Measurements from ENCODE around the gene SEMA3A.

SEMA3A gene

DNA sequence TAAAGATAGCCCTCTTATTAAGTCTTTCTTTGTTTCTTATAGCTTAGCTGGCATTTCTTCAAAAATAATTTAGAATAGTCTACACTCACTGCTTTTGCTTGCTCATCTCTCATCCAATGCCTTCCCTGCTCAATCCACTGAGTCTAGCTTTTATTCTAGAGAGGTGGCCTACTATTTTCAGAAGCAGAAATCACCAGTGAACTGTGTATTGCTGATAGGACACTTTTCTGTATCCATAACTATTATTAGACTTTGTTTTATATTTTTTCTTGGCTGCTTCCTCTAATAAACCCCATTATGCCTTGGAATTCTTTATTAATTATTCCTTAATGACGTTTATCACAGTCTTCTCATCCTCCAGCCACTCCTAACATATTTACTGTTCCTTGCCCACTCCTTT is 206.8 kb downstream of the SEMA3A start:
- no peak for DNase-seq

DNA sequence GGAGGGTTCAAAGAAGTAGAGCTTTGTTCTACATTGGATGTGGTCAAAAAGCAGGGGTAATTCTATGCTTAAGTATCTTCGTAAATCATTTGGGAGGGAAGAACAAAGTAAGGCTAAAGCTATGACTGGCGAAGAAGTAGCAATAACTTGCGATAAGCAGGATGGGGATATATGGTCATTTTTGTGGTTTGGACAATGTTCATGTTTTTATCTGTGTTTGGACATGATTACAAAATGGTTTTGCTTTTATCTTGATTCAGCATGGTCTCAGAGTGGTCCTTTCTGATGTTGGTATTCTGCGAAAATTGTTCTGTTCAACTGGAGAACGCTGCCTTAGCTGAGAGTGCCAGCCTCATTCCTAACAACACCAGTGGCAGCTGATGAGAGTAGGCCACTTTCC is 208.8 kb downstream of the SEMA3A start:
- no peak for DNase-seq

DNA sequence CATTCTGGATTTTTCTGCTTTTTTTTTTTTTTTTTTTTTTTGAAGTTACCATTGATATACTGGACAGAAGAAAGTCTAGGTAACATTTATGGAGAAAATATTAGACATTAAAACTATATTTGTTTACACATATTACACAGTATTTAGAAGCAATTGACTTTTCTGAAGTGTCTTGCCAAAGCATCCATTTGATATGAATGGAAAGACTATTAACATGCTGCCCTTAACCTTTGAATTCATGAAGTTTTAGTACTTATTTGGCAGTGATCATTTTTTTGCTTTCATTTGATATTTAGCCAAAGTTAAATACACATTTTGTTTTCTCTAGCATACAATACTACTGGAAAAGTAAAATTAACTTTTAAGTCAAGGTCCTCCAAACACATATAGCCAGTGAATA is 210.0 kb downstream of the SEMA3A start:
- DNase-seq = no peak

DNA sequence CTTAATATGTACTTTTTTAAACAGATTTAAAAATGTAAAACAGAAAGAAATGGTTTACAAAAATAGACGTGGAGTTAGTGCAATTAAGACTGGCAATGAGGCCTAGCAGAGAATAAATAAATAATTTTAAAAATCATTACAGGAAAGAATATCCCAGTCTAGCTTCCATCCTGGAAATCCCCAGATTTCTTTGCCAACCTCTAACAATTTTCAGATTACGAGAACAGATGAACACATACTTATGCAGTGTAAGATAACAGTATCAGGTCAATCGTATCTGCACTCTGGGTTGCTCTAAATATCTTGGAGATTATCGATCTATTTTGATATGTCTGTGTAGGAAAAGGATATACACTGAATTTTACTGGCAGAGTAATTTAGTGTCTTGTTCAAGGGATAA is 210.5 kb downstream of the SEMA3A start:
- DNase-seq = no peak

DNA sequence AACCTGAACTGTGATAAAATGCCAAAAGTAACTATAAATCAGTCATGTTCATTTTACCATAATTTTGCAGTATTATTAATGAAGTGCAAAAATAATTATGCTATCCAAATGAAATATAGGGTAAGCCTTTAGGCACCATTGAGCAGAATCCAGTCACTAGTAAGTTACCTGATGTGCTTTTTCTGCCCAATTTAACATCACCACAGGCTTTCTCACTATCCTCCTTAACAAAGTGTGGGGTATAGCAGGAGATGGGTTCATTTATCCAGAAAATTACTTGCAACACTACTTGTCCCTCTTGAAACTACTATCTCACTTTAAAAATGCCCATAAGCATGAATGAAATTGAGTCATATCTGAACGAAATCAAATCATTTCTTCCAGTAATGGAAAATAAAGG is 211.0 kb downstream of the SEMA3A start:
- no peak for DNase-seq

DNA sequence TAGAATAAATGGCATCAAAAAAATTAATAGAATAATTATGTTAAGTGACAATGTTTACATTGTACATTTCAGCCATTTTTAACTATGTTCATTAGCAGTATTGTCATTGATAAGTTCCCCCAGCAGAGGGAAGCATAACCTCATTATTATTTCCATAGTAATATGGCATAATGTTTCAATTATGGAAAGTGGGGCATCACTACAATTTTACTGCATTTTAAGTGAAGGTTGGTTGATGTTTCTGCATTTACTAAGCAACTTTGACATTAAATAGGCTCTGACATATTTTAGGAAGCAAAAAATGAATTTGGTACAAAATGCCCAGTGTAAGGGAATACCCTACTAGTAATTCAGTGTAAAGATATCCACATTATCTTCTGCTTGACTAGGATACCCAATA is 218.3 kb downstream of the SEMA3A start:
- DNase-seq = no peak

DNA sequence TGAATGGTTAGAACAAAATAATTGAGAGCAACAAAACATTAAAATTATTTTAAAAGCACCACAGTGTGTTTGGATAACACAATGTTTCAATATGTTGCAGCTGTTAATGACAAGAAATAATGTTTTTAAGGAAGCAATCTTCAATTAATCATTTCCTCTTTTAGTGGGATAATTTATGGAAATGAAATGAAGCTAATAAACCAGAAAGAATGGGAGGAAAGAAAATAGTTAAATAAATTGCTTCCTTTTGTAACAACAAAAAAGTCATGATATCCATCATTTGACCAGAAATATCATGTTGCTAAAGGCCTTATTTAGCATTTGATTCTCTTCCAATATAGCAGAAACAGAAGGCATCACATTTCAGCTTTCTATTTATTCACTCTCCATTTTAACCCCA is 224.5 kb downstream of the SEMA3A start:
- no peak for DNase-seq

DNA sequence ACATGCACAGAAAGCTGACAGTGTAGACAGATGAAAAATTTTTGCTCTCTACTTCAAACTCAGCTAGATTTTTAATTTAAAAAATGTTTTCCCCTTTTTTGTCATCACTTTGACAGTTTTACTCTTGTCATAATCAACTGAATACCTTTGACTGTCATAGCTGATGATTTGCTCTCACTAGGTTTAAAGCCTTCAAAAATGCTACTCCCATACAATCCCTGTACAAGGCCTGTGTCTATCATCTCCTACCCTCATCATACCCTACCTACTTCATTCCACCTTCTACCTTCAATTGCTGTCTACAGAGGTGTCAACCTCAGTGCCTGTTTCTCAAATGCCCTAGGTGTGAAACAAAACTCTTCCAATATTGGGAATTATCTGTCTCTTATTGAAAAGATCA is 230.3 kb downstream of the SEMA3A start:
- DNase-seq = no peak

DNA sequence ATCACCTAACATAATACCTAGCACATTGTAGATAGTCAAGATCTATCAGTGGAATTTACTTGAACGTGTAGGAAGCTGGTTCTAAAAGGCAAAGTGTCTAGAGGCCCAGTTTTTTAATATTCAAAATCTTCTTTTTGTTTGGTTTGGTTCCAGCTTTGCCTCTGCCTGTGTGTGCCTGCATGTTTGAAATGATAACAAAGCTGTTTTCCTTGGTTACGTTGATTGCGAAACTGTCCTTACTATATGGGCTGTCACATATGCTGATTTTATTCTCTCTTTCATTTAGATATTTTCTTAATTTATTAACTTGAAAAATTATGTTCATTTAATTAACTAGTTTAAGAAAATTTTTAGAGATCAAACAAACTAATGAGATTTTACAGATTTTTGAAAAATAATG is 237.3 kb downstream of the SEMA3A start:
- DNase-seq = no peak

DNA sequence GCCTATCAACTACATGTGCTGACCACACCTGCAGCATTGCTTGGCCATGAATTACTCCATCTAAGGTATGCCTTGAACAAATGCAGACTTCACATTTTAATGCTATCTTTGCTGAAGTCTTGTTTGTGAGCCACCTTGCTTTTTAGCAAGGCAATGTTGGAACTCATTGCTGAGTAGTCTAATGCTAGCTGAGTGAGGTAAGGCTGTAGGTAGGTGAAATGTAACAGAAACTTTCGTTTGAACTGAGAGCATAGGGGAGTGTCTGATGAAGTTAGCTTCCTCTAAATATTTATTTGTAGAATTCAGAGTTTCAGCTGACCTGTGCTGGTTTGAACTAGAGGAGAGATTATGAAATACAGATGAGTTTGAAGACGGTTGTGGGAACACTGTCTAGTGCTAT is 238.5 kb downstream of the SEMA3A start:
- no peak for DNase-seq

DNA sequence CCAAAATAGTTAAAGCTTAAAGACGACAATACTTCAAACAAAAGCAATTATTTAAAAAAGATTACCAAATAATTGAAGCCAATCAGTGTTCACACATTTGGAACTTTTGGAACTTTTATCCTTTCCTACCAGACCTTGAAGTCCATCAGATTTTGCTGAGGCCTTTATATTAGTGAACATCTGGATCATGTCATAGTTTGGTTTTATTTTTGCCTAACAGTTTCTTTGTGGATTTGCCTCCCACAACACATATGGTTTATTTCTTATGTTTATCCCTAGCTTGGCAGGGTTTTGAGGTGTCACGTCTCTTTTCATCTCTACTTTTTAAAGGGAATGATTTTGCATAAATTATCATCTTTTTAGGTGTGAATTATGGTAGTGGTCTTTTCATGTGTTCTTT is 242.4 kb downstream of the SEMA3A start:
- DNase-seq = no peak

DNA sequence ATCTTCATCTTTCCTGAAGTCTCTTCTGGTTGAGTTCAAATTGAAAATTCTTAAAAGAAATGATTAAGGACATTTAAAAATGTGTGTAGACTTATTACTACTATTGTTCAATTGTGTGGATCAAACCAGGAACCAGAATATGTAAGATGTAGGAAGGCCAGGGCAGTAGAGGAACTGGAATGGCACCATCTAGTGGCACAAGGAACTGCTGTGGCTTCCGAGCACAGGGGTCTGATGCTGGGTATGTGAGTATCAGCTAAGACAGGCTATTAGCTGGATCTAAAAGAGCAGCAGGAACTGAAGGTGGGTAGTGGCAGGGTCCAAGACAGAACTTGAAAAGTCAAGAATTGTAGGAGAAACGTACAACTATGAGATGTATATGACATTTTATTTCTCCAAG is 247.3 kb downstream of the SEMA3A start:
- DNase-seq = no peak

DNA sequence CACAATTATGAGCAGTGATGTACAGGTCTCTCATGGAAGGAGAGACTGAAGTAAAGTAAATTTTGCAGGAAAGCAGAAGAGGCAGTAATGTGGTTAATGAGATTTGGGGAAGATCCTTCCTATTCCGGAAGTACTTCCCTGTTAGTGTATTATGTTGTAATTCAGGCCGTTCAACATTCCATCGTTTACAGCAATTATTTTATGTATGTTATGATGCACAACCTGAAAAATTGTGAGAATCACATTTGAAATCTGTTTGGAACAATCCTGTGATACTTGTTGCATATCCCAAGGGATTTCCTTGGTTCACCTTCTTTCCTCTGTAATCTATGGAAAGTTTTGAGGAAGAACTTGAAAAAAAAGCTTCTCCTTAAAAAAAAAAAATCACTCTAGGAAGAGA is 247.8 kb downstream of the SEMA3A start:
- no peak for DNase-seq

DNA sequence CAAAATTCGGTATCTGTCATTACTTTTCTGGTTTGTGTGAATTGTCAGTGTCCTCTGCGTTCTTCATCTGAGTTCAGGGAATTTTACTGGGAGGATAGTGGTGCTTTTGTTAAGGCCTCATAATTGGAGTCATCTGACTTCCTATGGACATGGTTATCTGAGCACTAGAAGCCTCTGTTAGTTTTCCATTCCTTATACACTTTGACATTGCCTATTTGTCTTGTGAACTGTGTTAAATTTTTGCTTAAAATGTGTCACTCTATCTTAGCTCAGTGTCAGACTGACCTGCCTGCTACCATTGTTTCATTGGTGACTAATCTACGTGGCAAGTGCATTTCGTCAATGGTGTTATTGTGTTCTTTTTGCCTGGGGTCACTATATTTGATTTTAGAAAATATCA is 253.3 kb downstream of the SEMA3A start:
- DNase-seq = no peak

DNA sequence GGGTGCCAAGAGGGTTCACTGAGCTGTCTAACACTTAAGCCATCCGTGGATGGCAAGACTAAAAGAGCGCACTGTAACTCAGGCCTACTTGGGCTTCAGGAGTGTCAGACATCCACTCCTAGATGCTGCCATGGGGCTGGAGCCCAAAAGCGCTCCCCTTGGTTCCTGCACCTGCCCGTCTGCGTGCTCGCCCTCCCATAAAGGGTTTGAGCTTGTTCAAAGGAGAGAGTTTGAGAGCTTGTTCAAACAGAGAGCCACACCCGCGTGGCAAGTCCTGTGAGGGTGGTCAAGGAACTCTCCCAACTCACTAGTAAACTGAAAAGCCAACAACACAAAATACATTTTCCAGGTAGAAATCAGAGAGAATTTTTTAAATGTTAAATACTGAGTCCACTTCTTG is 256.7 kb downstream of the SEMA3A start:
- DNase-seq = no peak

DNA sequence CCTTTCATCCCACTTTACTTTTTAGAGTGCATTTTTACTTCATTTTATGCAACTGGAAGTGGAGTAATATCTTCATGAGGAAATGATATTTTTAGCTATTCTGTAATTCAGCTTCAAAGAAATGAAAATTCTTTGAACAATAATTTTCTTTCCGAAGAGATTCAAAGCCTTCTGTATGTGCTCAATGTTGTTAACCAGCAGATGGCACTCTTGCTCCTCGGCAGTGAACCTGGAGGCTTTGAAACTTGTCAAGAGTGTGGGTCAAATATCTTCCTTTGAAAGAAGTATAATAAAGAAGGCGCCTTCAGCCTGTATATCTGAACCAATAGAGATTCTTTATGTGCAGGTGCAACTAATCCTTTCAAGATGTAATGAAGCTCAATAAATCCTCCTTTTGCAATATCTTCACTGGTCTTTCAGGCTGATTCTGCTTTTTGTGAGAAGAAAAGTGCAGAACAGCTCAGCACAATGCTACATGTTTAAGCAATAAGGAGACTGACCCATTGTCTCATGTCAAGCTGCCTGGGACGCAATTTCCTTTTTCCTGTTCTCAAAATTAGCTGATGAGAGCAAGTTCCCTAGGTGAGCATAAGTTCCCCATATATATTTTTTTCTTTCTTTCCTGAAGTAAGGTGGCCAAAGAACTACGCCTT is 258.4 kb downstream of the SEMA3A start:
- DNase-seq = no peak

DNA sequence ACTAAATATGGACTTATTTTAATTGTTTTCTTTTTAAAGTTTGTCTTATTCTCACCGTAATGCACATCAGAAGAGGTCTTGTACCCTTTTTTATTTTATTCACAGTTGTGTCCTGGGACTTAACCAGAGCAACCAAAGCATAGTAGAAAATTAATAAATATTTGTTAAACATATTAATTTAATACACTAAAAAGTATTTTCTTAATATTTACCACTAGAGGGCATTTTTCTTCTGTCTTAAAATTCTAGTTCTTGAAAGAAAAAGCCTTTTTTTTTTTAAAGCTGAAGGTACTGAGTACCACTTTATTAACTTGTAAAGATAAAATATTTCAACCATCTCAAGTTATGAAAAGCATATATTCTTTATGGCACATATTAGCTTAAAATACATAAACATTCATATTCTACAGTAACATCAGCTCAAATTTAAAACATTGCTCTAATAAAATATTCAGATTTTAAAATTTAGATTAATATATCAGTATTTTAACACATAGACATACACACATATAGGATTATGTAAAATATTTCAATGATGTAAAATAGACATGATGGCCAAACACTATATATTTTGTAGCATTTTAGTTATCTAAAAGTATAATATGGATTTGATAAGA is 260.4 kb downstream of the SEMA3A start:
- DNase-seq = no peak

DNA sequence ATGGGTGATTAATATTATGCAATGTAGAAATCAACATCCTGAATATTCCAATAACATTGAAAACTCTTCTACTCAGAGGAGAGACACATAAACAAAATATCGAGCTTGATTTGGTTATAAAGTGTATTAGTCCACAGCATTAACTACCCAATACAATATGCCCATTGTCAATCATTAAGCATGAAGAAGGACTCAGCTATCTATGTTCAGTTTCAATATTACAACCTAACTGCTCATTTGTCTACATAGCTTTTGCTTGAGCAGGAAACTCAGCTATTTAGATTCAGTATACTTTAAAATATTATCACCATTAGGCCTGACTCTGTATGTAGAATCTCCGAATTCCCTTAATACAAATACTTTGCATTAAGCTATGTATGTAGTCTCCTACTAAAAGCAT is 262.6 kb downstream of the SEMA3A start:
- DNase-seq = no peak

DNA sequence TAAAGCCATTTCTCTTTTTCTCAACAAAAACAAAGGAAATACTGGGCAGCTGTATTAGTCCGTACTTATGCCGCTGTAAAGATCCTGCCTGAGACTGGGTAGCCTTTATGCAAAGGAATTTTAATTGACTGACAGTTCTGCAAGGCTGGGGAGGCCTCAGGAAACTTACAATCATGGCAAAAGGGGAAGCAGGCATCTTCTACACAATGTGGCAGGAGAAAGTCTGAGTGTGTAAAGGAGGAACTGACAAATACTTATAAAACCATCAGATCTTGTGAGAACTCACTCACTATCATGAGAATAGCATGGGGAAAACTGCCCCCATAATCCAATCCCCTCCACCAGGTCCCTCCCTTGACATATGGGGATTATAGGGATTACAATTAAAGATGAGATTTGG is 264.3 kb downstream of the SEMA3A start:
- DNase-seq = no peak

DNA sequence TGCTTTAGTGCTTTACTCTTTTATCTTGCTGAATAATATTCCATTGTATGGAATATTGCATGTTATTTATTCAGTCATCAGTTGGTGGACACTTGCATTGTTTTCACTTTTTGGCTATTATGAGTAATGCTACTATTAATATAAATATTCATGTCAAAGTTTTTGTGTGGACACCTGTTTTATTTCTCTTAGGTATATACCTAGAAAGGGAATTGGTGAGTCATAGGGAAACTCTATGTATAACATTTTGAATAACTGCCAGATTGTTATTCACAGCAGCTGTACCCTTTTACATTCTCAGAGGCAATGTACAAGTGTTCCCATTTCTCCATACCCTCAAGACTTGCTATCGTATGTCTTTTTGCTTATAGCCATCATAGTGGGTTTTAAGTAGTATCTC is 268.7 kb downstream of the SEMA3A start:
- DNase-seq = no peak

DNA sequence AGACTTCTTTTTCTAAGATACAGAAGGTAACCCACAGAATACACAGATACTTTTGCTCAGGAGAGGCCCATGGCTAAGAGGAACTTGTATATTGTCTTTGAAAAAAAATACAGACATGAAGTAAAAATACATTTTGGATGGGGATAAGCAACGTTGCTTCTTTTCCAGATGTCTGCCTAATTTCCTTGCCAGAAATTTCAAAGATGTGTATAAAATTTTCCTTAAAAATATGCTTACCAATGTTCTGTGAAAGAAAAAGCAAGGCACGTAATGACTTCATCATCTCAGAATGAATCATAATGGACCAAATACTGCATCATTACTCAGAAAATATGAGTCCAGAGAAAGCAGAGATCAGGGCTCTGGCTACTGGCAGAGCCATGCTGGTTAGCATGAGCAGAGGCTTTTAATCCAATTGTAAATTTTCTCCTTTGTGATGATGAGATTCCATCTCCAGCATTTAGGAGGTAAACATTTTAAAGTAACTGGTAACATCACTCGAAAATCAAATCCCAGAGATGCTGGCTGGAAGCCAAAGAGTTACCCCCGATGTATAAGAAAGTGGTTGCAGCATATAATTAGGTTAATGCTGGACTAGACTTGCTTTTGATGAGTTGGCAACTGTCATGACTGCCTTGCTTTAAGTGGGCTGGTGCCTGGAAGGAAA is 272.5 kb downstream of the SEMA3A start:
- DNase-seq = no peak

DNA sequence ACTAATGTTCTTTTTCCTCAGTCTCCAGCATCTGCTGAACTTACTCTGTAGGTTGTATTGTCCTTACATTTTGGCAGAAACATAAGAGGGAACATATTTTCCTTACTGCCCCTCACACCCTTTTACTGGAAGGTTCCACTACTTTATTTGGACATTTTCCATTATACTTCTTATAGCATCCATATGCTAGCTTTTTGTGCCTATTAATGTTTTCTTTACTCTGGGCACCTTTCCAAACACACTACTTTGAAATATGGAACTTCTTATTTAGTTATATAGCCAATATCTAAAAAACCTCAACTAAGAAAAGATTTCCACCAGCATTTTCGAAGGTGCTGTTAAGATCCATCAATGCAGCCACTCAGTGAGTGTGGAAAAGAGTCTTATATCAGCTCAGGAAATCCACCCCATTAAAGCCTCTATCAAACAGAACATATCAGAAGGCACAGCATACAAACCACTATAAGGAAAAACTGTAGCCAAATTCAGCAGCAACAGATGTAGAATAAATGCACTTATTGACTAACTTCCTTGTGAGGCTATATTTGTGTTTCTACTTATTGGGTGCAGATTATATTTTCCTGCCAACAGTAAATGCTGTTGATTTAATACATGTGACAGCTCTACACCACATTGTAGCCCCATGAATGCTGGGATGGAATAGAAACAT is 273.2 kb downstream of the SEMA3A start:
- no peak for DNase-seq

DNA sequence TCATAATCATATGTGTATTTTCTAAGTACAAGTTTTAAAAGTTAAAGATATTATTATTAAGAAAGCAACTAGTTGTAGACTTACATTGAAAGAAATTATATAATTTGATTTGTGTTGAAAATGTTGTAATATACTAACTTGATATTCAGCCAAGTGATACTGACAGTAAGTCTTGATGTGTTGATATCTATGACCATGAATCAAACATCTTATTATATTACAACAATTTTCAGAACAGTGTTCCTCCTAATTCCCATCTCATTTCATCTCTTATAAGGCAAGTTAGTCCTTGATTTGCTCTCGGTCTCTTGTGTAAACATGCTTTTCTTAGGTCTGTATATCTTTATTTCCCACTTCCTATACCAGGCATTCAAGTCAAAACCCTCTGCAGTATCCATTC is 276.4 kb downstream of the SEMA3A start:
- no peak for DNase-seq

DNA sequence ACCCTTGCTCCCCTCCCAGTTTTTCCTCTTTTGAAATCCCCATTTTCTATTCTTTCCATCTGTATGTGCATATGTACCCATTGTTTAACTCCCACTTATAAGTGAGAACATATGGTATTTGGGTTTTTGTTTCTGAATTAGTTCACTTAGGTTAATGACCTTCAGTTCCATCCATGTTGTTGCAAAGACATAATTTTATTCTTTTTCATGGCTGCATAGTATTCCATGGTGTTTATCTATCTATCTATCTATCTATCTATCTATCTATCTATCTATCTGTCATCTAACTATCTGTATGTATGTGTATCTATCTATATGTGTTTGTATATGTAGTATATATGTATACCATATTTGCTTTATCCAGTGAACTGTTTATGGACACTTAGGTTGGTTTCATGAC is 281.4 kb downstream of the SEMA3A start:
- DNase-seq = no peak
